GM23338 (cell line): Measurements from ENCODE around the gene ATP7A. TPM values are rescaled to one million over a fixed set of nuclear protein-coding genes. Genes with fewer than 3 reads are reported as not detected.

Experiments
- ATAC-seq: fragments of 200-7000 bp; cut with Tn5 transposase; 3 replicates; pipeline ENCODE4 v1.9.1; 2020
- DNase-seq: peaks from one replicate; pipeline ENCODE4 v3.0.0-alpha.2; 2015; ENCODE audit warnings: low spot score
- H2AFZ ChIP-seq: fragments of 200-600 bp; sonication (generic); 2 replicates; pipeline ENCODE4 v1.8.0; 2016; ENCODE audit warnings: antibody characterized with exemption, mild to moderate bottlenecking, moderate library complexity
- H3F3A ChIP-seq: fragments of 200-600 bp; sonication (generic); replicated peaks from 2 replicates; pipeline ENCODE4 v1.8.0; 2017; ENCODE audit warnings: antibody characterized with exemption, mixed run types, low read depth
- H3K27ac ChIP-seq: fragments of 200-600 bp; sonication (generic); 2 replicates; pipeline ENCODE4 v1.6.1; 2016; ENCODE audit warnings: low read depth
- H3K27me3 ChIP-seq: fragments of 200-600 bp; sonication (generic); 2 replicates; pipeline ENCODE4 v1.8.0; 2016; ENCODE audit warnings: mild to moderate bottlenecking, mixed run types, moderate library complexity; ENCODE audit not compliant: insufficient read depth
- H3K36me3 ChIP-seq: fragments of 200-600 bp; sonication (generic); 2 replicates; pipeline ENCODE4 v1.8.0; 2016; ENCODE audit warnings: mild to moderate bottlenecking; ENCODE audit not compliant: insufficient read depth
- H3K4me1 ChIP-seq: fragments of 200-600 bp; sonication (generic); 2 replicates; pipeline ENCODE4 v1.8.0; 2016; ENCODE audit warnings: mild to moderate bottlenecking, moderate library complexity; ENCODE audit not compliant: insufficient read depth
- H3K4me2 ChIP-seq: fragments of 200-600 bp; sonication (generic); 2 replicates; pipeline ENCODE4 v1.7.1; 2017; ENCODE audit warnings: mixed run types
- H3K4me3 ChIP-seq: fragments of 200-600 bp; sonication (generic); 2 replicates; pipeline ENCODE4 v1.6.1; 2016; ENCODE audit warnings: mixed run types
- H3K79me2 ChIP-seq: fragments of 200-600 bp; sonication (generic); replicated peaks from 2 replicates; pipeline ENCODE4 v1.8.0; 2017; ENCODE audit warnings: mild to moderate bottlenecking; ENCODE audit not compliant: insufficient read depth
- H3K9me2 ChIP-seq: fragments of 200-600 bp; sonication (generic); 2 replicates; pipeline ENCODE4 v1.8.0; 2017; ENCODE audit not compliant: insufficient read depth
- H4K20me1 ChIP-seq: fragments of 200-600 bp; sonication (generic); replicated peaks from 2 replicates; pipeline ENCODE4 v1.8.0; 2017; ENCODE audit warnings: mild to moderate bottlenecking; ENCODE audit not compliant: insufficient read depth
- H3K27ac Mint-ChIP-seq: 2 replicates; pipeline ENCODE4 v1.8.0; 2020; ENCODE audit warnings: inconsistent platforms, mild to moderate bottlenecking, moderate library complexity, mixed read lengths
- H3K27me3 Mint-ChIP-seq: 3 replicates; pipeline ENCODE4 v1.8.0; 2022; ENCODE audit warnings: low read depth, mild to moderate bottlenecking, moderate library complexity, mixed read lengths, inconsistent platforms; ENCODE audit not compliant: insufficient read depth, poor library complexity
- H3K36me3 Mint-ChIP-seq: 3 replicates; pipeline ENCODE4 v1.8.0; 2021; ENCODE audit warnings: low read depth, mild to moderate bottlenecking, inconsistent platforms, moderate library complexity, mixed read lengths
- H3K4me1 Mint-ChIP-seq: 3 replicates; pipeline ENCODE4 v1.8.0; 2020; ENCODE audit warnings: mild to moderate bottlenecking, inconsistent platforms, mixed read lengths
- H3K4me3 Mint-ChIP-seq: 3 replicates; pipeline ENCODE4 v1.8.0; 2021; ENCODE audit warnings: moderate library complexity, mild to moderate bottlenecking, inconsistent platforms, mixed read lengths
- H3K9me3 Mint-ChIP-seq: 3 replicates; pipeline ENCODE4 v1.8.0; 2020; ENCODE audit warnings: moderate library complexity, mild to moderate bottlenecking, inconsistent platforms, mixed read lengths
- CREB1 ChIP-seq: fragments of 250-450 bp; sonication (Bioruptor Pico); IDR thresholded peaks from 2 replicates; pipeline ENCODE4 v1.5.0; 2020; ENCODE audit warnings: low read depth, mild to moderate bottlenecking, moderate library complexity
- EZH2 ChIP-seq: fragments of 200-600 bp; sonication (generic); IDR thresholded peaks from one replicate; pipeline ENCODE4 v1.8.0; 2017; ENCODE audit warnings: antibody characterized with exemption, mild to moderate bottlenecking, low read depth; ENCODE audit not compliant: unreplicated experiment
- EZH2phosphoT487 ChIP-seq: fragments of 200-600 bp; sonication (generic); IDR thresholded peaks from one replicate; pipeline ENCODE4 v1.8.1; 2018; ENCODE audit warnings: antibody characterized with exemption; ENCODE audit not compliant: unreplicated experiment
- NANOG ChIP-seq: IDR thresholded peaks from 2 replicates; pipeline ENCODE4 v1.6.1; 2016; ENCODE audit warnings: antibody characterized with exemption, borderline replicate concordance
- STAT1 ChIP-seq: IDR thresholded peaks from one replicate; pipeline ENCODE4 v1.6.1; 2016; ENCODE audit warnings: antibody characterized with exemption; ENCODE audit not compliant: unreplicated experiment
- ZNF114 ChIP-seq: fragments of 250-450 bp; sonication (Bioruptor Pico); IDR thresholded peaks from 2 replicates; pipeline ENCODE4 v1.5.0; 2020; ENCODE audit warnings: mild to moderate bottlenecking, moderate library complexity
- ZNF331 ChIP-seq: fragments of 250-450 bp; sonication (Bioruptor Pico); IDR thresholded peaks from 2 replicates; pipeline ENCODE4 v1.5.0; 2020; ENCODE audit warnings: low read depth, mild to moderate bottlenecking, moderate library complexity
- ZNF462 ChIP-seq: fragments of 250-450 bp; sonication (Bioruptor Pico); IDR thresholded peaks from 2 replicates; pipeline ENCODE4 v1.5.0; 2020; ENCODE audit warnings: mild to moderate bottlenecking, moderate library complexity
- polyA plus RNA-seq: library from polyadenylated mRNA; unstranded; fragments of >200 nt; fragmentation: Nextera tagmentation; extraction: Ambion mirVana; gene quantifications from 2 replicates; pipeline ENCODE4 v1.2.1, GENCODE V29; 2016
- total RNA-seq: library from RNA; depleted of rRNA; stranded (reverse); fragments of >200 nt; shearing (Covaris generic); gene quantifications from 2 replicates; pipeline ENCODE4 v1.2.3, GENCODE V29; 2014

Gene ATP7A
- total and polyA plus RNA-seq, 2 experiments from 2014 or later = 2.2 to 3.1 TPM

- no peak for TF ChIP-seq ZNF462 (CRISPR knock-in tag)
Observed at GRCh38 chrX:78046362-78046761, 135.9 kb downstream of the ATP7A start (continued).

- peak overlapping the region; percentile 94 for H3K27ac Mint-ChIP-seq
- H3K36me3 Mint-ChIP-seq = peaks cover 10% of the 10 kb centered on the region; the same call in 2 of the 3 replicates
Observed at GRCh38 chrX:78048052-78048451, 137.6 kb downstream of the ATP7A start.

GRCh38 chrX:78063687-78064086 is 153.2 kb downstream of the ATP7A start:
- no peaks in the 10 kb centered on the region for H4K20me1 ChIP-seq
- Mint-ChIP-seq H3K36me3 (peaks cover 3% of the 10 kb centered on the region; the same call in 1 of the 3 replicates), H3K27me3 (no peaks in the 10 kb centered on the region), H3K9me3 (peaks cover 10% of the 10 kb centered on the region; the same call in 2 of the 3 replicates), H3K27ac (no peak overlapping the region), H3K4me1 (no peaks in the 10 kb centered on the region), H3K4me3 (no peak overlapping the region)
- no peaks in the 10 kb centered on the region for H3K9me2 ChIP-seq
- H3K4me1 ChIP-seq = no peaks in the 10 kb centered on the region
- H3K27me3 ChIP-seq = no peaks in the 10 kb centered on the region
- H2AFZ ChIP-seq = no peak overlapping the region
- no peak overlapping the region for H3K4me3 ChIP-seq
- no peaks in the 10 kb centered on the region for H3K79me2 ChIP-seq
- no peak for DNase-seq
- no peak for ATAC-seq
- H3K4me2 ChIP-seq = no peak overlapping the region
- no peaks in the 10 kb centered on the region for H3F3A ChIP-seq
- H3K27ac ChIP-seq = no peak overlapping the region
- H3K36me3 ChIP-seq = no peaks in the 10 kb centered on the region
- no peak for TF ChIP-seq EZH2
- TF ChIP-seq ZNF114 (CRISPR knock-in tag) = no peak
- no peak for TF ChIP-seq NANOG
- TF ChIP-seq EZH2phosphoT487 = no peak
- no peak for TF ChIP-seq CREB1
- TF ChIP-seq ZNF331 = no peak

More at GRCh38 chrX:78048052-78048451, 137.6 kb downstream of the ATP7A start:
- peak overlapping the region; percentile 9; the same call in 1 of the 2 replicates for H3K4me3 ChIP-seq
- Mint-ChIP-seq H3K4me3 (peak overlapping the region; percentile 52), H3K9me3 (peaks cover 7% of the 10 kb centered on the region), H3K4me1 (peaks cover 20% of the 10 kb centered on the region; the same call in 2 of the 3 replicates), H3K27me3 (no peaks in the 10 kb centered on the region)
- no peak overlapping the region for H2AFZ ChIP-seq
- TF ChIP-seq NANOG (no peak), EZH2phosphoT487 (no peak), STAT1 (no peak), CREB1 (no peak)
- peak overlapping the region; percentile 94 for H3K27ac ChIP-seq
- H3K79me2 ChIP-seq = no peaks in the 10 kb centered on the region
- H3K27me3 ChIP-seq = no peaks in the 10 kb centered on the region
- H3K9me2 ChIP-seq = no peaks in the 10 kb centered on the region
- peak overlapping the region; percentile 44; the same call in 1 of the 2 replicates for H3K4me2 ChIP-seq
- peaks cover 18% of the 10 kb centered on the region for H3K4me1 ChIP-seq
- DNase-seq (peak; percentile 53), ATAC-seq (no peak; the same call in 2 of the 3 replicates)
- H3K36me3 ChIP-seq = no peaks in the 10 kb centered on the region
- no peaks in the 10 kb centered on the region for H4K20me1 ChIP-seq
- no peaks in the 10 kb centered on the region for H3F3A ChIP-seq
